HG02642 (cell line): ENCODE measurements around the gene INTS6.

Experiments
- ATAC-seq: cut with Tn5 transposase; IDR thresholded peaks from one replicate; pipeline ENCODE4 v1.9.1; 2021; ENCODE audit warnings: mild to moderate bottlenecking; ENCODE audit not compliant: unreplicated experiment, poor library complexity

INTS6 gene

DNA sequence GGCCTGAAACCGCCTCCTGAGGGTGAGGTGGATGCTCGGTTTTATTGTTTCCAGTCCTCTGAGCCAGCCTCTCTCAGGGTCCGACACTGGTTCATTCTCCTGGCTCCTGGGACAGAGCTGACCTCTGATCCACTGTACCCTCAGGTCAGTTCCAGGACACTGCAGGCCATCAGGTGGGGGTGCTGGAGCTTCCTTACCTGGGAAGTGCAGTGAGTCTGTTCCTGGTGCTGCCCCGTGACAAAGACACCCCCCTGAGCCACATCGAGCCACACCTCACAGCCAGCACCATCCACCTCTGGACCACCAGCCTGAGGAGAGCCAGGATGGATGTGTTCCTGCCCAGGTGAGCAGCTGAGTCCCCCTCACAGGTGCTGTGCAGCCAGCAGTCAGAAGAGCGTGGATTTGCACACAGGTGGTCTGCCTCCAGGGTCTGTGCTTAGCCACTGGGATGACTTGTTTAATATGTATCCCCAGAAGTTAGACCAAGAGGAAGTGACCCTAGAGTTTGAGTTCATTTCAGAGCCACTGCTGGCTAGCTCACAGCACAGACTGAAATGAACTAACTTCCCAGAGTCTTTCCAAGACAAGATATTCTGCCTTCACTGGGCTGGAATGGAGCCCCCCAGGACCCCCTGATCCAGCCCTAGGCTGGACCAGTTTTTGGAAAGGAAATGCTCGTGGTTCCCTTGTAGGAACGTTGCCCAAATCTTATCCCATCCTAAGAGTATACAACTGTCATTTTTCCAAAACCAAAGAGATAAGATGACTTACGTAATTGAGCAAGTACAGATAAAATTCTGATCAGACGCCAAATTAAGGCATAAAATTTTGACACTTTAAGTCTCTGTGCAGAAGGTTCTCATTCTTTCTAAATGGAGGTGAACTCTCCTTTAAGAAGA, 104.5 kb downstream of the INTS6 start:
- no peak for ATAC-seq

DNA sequence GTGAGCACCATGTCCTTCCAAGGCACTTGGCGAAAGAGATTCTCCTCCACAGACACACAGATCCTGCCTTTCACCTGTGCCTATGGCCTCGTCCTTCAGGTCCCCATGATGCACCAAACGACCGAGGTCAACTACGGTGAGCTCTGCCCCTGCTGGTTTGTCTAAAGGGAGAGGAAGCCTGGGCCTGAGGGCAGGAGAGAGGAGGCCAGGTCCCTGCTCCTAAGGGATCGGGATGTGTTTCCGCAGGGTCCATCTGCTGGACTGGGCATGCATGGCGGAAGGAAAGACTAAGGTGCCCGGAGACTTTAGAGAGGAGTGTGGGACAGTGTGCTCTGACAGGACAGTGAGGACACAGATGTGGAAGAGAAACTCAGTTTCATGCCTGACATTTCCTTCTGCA, 105.7 kb downstream of the INTS6 start:
- ATAC-seq, result no peak

DNA sequence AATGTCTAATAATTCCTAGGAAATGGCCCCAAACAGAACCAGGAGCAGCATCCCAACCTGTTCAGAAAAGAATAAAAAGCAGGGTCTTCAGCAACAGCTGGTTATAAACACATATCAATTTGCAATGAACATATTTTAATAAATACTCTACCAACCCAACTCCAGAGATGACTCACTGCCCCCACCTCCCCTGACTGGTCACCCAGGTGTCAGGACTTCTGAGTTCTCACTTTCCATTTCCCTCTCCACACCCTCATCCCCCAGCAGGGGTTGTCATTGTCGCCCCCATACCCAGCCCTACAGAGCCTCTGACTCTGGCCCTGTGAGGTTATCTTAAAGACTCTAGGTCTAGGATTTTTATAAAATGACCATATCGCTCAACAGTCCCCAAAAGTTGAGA, 106.4 kb downstream of the INTS6 start:
- no peak for ATAC-seq

DNA sequence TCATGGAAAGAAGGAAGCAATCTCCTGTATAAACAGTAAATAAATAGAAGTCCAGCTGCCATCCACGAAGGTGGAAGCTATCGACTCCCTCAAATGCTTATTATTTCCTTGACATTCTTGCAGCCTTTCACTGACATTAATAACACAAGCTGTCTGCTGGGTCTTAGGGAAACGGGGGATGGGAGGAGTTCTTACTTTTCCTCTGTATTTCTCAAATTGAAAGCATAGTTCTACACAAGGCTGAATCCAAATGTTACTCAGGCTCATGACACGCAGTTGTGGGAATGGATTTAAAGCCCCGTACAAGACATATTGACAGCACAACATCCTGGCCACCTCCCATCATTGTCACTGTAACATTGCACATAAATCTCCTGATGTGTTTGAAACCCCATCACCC, 109.4 kb downstream of the INTS6 start:
- no peak for ATAC-seq

DNA sequence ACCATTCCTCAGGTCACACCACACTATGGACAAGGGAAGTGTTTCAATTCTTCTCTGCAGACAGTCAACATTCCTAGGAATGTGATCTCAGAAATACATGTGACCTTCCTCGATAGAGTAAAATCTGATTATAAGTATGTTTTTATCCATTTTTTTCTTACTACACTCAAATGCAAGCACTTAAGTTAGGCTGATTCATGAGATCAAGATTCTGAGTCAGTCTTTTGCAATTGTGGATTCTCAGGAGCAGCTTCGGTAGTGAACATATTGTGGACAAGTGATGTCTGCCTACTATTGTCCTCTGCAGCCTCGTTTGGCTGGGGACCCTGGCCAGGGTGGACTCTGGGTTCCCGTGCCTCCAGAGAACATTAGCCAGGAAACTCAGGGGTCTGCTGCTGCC, 110.1 kb downstream of the INTS6 start:
- no peak for ATAC-seq

DNA sequence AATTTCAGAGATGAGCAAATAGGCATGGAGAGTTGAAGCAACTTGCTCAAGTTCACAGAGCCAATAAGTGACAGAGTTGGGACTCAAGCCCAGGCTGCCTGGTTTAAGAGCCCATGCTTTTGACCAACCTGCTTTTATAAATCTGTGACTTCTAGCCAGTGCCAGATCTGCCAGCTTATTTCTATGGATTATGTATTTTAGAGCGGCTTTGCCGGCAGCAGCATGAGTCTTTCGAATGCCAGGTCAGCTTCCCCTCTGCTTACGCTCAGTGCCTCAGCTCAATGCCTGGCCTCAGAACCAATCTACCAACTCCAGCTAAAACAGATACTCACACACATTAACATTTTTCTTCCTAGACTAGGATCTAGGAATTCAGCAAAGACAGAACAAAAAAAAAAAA, 111.0 kb downstream of the INTS6 start:
- no peak for ATAC-seq

DNA sequence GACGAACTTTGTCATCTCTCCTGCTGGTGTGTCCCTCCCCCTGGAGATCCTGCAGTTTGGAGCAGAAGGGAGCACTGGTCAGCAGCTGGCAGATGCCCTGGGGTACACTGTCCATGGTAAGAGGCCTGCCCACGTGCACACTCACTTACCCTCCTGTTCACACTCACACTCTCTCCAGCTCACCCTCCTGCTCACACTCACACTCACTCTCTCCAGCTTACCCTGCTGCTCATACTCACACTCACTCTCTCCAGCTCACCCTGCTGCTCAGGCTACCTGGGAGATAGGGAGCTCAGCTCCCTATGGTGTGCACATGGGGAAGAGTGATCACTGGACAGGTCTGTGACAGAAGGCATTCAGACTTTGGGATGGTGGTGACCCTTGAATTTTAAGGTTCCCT, 111.6 kb downstream of the INTS6 start:
- no peak for ATAC-seq

DNA sequence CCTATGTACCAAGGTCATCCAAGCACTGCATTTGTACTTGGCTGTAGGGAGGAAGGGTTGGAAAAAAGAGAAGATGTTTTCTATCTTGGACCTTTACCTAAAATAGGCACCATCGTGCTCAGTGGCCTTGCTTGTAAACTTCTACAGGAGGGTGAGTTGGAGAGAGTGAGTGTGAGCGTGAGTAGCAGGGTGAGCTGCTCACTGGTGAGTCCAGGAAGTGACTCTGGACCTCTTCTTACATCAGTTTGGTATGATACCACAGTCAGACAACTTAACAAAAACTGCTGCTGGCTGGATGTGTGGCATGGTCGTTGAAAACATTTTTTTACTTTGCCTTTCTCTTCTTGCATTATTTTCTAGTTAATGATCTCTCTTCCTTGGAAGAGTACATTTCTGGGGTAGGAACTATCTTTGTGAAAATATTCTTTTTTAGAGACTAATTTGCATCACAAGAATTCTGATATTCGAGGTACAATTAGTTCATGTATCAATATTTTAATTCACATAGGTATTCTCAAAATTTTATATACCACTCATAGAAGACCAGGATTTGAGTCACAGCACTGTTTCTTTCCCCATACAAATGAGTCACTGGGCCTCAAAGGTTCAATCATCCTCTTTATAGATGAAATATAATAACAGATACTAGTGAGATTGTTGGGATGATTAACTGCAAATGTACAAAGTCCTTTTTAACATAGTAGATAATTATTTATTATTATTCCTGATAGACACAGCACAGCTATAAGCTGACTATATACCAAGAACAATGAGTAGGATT, 112.7 kb downstream of the INTS6 start:
- ATAC-seq, result no peak

DNA sequence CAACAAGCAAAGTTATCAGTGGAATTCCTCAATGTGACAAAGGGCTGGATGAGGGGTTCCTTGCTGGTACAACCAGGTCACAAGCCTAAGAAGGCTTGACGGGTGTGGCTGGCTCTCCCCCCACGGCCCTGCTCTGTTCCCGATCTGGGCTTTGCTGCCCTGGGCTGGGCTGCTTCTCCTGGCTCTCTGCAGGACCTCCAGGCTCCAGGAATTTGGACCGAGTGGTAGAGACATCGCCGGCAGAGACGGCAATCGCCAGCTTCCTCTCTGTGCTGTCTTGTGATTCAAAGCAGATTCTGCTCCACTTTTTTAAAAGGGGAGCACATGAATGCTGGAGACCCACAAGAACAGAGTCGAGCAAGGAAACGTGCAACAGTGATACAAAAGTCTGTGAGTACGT, 113.5 kb downstream of the INTS6 start, which contains the start of gene SERPINE3:
SERPINE3 (plus strand) TSS at position 338 of the 400 bp plus-strand sequence. CDS start 1,401 bp downstream, outside the sequence.
- no peak for ATAC-seq

DNA sequence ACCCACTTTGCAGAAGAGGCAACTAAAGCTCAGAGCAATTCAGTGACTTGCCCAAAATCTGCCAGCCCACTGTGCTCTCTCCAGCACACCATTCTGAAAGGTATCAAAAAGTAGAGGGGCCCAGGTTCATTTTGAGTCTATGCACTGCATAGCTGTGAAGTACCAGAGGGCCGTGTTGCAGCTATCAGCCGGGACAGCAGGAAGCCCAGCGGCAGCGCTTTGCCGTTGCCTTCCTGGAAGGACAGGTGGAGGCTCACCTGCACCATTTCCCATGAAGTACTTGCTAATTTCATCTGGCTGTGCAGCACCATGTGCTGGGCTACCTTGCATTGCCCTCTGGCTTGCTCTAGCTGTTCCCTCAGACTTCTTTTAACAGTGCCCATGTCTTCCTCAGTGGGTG, 116.1 kb downstream of the INTS6 start:
- ATAC-seq, result no peak

DNA sequence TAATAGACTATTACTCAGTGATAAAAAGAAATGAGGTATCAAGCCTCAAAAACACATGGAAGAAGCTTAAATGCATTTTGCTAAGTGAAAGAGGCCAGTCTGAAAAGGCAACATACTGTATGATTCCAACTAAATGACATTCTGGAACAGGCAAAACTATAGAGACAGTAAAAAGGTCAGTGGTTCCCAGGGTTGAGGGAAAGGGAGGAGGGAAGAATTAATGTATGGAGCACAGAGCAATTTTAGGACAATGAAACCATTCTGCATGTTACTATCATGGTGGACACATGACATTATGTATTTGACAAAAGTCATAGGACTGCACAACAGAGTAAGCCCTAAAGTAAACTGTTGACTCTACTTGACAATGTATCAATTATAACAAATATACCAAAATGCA, 119.0 kb downstream of the INTS6 start:
- ATAC-seq, result no peak

DNA sequence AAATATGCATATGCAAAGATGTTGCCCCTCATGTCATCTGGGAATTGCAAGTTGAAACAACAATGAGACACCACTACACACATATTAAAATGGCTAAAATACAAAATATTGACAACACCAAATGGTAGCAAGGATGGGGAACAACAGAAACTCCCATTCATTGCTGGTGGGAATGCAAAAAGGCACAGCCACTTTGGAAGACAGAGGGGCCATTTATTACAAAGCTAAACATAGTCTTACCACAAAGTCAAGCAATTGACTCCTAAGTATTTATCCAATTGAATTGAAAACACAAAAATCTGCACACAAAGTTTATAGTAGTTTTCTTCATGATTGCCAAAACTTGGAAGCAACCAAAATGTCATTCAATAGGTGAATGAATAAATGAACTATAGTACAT, 119.4 kb downstream of the INTS6 start:
- ATAC-seq, result no peak

DNA sequence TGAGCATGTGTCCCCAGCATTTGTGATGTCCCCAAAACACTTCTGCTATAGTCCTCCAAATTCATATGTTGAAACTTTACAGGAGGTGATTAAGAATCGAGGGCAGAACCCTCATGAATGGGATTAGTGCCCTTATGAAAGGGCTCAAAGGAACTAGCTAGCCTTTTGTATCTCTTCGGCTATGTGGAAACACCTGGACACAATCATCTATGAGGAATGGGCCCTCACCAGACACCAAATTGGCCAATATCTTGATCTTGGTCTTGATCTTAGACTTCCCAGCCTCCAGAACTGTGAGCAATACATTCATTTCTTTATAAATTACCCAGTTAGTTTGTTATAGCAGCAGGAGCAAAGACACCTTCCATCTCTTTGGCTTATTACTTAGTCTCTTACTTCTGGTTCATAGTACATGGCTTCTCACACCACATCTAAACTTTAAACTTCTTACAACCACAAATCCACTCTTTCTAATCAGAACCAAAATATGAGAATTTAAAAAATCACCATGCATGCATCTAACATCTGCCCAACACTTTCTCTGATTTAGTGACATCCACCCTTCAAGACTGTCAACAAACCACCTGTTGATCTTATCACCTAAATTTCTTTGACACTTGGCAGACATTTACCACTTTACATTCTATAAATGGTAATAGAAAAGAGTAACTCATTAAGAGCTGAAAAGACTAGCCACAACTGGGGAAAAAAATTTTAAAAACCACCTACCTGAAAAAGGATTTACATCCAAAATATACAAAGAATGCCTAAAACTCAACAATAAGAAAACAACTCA, 120.1 kb downstream of the INTS6 start:
- ATAC-seq, result no peak

DNA sequence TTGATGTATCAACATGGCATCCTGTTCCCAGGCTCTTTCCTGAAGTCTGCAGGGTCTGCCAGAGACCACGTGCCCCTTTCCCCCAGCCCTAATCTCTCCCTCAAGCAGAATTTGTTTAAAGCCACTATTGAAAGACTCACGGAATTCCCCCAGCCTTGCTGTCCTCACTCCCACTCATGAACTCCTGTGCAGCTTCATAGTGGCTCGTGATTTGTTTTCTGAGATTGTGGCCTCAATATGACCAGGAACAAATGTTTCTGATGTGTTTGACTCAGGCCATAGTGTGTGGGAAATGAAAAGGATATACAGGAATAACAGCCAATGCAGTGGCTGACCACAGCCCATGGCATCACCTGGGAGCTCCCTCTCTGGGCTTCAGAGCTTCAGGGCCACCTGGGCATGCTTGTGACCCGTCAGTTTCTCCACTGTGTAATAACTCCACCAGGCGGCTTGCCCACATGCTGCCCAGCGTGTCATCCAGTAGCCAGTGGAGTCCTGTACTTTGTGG, 121.4 kb downstream of the INTS6 start:
- ATAC-seq, result peak; percentile 67

DNA sequence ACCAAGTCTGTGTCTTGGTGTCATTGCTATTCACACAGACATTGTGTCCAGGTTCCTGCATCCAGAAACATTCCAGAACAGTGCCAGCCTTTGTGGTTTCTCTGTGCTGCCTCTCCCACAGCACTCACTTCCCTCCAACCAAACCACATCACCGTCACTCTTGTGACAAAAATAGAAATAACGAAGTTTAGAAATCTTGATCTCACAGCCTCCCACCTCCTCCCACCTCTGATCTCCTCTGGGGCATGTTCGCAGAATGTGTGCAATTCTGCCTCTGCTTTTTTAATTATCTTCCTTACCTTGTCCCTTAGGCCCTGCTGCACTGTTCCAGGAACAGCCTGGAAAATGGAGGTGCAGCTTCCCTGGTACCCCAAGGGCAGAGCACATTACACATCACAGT, 122.0 kb downstream of the INTS6 start:
- no peak for ATAC-seq

DNA sequence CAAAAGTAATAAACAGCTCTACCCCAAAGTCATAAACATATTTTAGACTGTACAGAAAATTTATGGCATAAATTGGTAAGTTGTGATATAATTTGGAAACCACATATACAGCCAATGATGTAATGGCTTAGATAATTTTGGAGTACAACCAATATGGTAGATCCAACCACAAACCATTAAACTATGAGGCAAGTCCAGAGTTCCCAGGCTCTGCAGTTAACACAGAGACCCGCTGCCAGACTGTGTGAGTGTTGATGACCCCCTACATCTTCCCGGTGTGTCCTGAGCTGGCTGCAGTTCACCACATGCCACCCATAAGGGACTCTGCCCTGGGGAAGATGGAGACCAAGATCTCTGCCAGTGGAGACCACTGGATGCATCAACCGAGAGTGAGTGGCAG, 123.2 kb downstream of the INTS6 start:
- ATAC-seq, result no peak

DNA sequence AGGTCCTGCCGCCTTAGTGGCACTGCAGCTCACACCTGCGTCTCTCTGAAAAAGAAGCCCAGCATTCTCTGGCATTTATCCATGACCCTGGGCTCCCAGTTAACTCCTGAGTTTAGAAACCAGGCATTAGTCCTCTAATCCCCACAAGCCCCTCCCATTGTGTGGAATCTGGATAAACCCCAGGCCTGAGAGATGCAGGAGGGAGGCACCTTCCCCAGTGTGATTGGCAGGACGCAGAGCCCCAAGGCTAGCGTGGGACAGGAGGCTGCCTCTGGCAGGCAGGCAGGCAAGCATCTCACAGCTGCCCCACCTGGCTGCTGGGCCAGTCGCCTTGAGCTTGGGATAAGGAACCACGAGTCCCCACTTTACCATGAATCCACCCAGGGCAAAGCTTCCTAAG, 124.3 kb downstream of the INTS6 start:
- no peak for ATAC-seq

DNA sequence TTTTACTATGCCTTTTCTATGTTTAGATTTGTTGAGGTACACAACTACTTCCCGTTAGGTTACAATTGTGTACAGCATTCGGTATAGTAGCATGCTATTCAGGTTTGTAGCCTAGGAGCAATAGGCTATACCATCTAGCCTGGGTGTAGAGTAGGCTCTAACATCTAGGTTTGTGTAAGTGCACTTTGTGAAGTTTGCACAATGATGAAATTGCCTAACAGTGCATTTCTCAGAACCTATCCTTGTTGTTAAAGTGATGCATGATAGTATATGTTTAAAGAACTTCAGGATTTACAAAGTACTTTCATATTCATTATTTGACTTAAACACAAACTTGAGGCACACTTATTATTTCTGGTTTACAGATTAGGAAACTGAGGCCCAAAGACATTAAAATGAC, 124.9 kb downstream of the INTS6 start:
- ATAC-seq, result no peak

DNA sequence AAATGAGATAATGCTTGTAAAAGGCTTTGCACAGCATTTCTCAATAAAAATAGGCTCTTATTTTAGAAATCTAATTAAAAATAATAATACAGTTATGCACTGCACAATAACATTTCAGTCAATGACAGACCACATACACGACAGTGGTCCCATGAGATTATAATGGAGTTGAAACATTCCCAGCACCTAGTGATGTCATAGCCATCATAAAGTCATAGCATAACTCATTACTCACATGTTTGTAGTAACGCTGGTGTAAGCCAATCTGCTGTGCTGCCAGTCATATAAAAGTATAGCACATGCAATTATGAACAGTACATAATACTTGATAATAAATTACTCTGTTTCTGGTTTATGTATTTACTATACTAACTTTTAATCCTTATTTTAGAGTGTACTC, 126.1 kb downstream of the INTS6 start:
- no peak for ATAC-seq

DNA sequence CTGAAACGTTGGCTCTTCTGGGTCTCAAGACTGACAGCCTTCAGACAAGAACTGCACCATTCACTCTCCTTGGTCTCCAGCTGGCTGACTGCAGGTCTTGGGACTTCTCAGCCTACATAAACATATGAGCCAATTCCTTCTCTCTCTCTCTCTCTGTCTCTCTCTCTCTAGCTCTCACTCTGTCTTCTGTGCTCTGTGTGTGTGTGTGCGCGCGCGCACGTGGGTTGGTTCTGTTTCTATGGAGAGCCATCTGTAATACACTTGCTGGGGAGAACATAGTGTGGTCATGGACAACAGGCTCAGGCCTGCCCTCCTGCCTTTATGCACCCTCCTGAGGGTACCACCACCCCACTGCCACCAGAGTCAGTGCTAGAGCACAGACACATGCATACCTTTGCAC, 127.0 kb downstream of the INTS6 start:
- no peak for ATAC-seq
